Measurements from ENCODE around the gene TNIK.

TNIK gene

GRCh38 chr3:171039674-171040073 lies 420.5 kb downstream of the TNIK start:
- Histone ChIP-seq H3K79me2 (no peaks in the 10 kb centered on the region), H3K27ac (no peak overlapping the region), H3K4me3 (ENCODE audit: low read depth, low read length) (no peak overlapping the region), H2AFZ (no peak overlapping the region), H3K9me3 (ENCODE audit: control insufficient read depth, low read length) (no peaks in the 10 kb centered on the region), H3K4me2 (ENCODE audit: low read length) (no peak overlapping the region), H3K4me1 (no peaks in the 10 kb centered on the region), H3K36me3 (ENCODE audit: control insufficient read depth, insufficient read depth, low read length) (no peaks in the 10 kb centered on the region), H3K27me3 (ENCODE audit: control insufficient read depth, insufficient read depth, low read length) (no peaks in the 10 kb centered on the region), H3K9ac (no peak overlapping the region)
- TF ChIP-seq CTCF (IDR thresholded peaks at IDR 0.05), result no peak

- Histone ChIP-seq H2AFZ (no peak overlapping the region), H3K4me3 (ENCODE audit: low read depth, low read length) (no peak overlapping the region), H3K79me2 (no peaks in the 10 kb centered on the region), H3K9me3 (ENCODE audit: control insufficient read depth, low read length) (no peaks in the 10 kb centered on the region), H3K9ac (no peak overlapping the region), H3K27me3 (ENCODE audit: control insufficient read depth, insufficient read depth, low read length) (no peaks in the 10 kb centered on the region), H3K27ac (no peak overlapping the region), H3K4me1 (no peaks in the 10 kb centered on the region), H3K36me3 (ENCODE audit: control insufficient read depth, insufficient read depth, low read length) (no peaks in the 10 kb centered on the region), H3K4me2 (ENCODE audit: low read length) (no peak overlapping the region)
- TF ChIP-seq CTCF (IDR thresholded peaks at IDR 0.05), result no peak
Measured at GRCh38 chr3:171038342-171038741, 421.9 kb downstream of the TNIK start.

- Histone ChIP-seq H3K9ac (no peak overlapping the region), H3K4me3 (ENCODE audit: low read depth, low read length) (peak overlapping the region; percentile 45)
- no peak for TF ChIP-seq CTCF (IDR thresholded peaks at IDR 0.05)
Measured at GRCh38 chr3:171028779-171029232, 431.4 kb downstream of the TNIK start.

GRCh38 chr3:171028025-171028778 lies 432.0 kb downstream of the TNIK start:
- TF ChIP-seq CTCF (IDR thresholded peaks at IDR 0.05), result no peak
- H3K27me3 ChIP-seq (ENCODE audit: control insufficient read depth, insufficient read depth, low read length), result no peaks in the 10 kb centered on the region
- no peaks in the 10 kb centered on the region for H3K36me3 ChIP-seq (ENCODE audit: control insufficient read depth, insufficient read depth, low read length)
- no peaks in the 10 kb centered on the region for H3K79me2 ChIP-seq
- H3K4me1 ChIP-seq, result peaks cover 3% of the 10 kb centered on the region
- H3K4me3 ChIP-seq (ENCODE audit: low read depth, low read length), result peak overlapping the region; percentile 45
- no peak overlapping the region for H3K27ac ChIP-seq
- H3K9ac ChIP-seq, result no peak overlapping the region
- H3K4me2 ChIP-seq (ENCODE audit: low read length), result peak overlapping the region; percentile 72
- peak overlapping the region; percentile 81 for H2AFZ ChIP-seq
- no peaks in the 10 kb centered on the region for H3K9me3 ChIP-seq (ENCODE audit: control insufficient read depth, low read length)

More at GRCh38 chr3:171028779-171029232, 431.4 kb downstream of the TNIK start:
- Histone ChIP-seq H3K79me2 (no peaks in the 10 kb centered on the region), H3K27me3 (ENCODE audit: control insufficient read depth, insufficient read depth, low read length) (no peaks in the 10 kb centered on the region), H3K36me3 (ENCODE audit: control insufficient read depth, insufficient read depth, low read length) (no peaks in the 10 kb centered on the region), H2AFZ (peak overlapping the region; percentile 81), H3K4me1 (peaks cover 3% of the 10 kb centered on the region), H3K27ac (no peak overlapping the region), H3K4me2 (ENCODE audit: low read length) (peak overlapping the region; percentile 72), H3K9me3 (ENCODE audit: control insufficient read depth, low read length) (no peaks in the 10 kb centered on the region)
